ENCODE results near the gene LRRC43.
A peak's percentile ranks its signal among the peaks of the same experiment; 100 is the strongest.

Gene LRRC43

GRCh38 chr12:122194804-122195203, 11.9 kb downstream of the LRRC43 start:
- TF ChIP-seq ZNF274 (IDR thresholded peaks at IDR 0.05; ENCODE audit: low read depth, low read length): no peak
- H3K4me3 ChIP-seq (ENCODE audit: low read length): no peak overlapping the region

GRCh38 chr12:122195405-122195804, 12.5 kb downstream of the LRRC43 start:
- TF ChIP-seq ZNF274 (IDR thresholded peaks at IDR 0.05; ENCODE audit: low read depth, low read length): no peak

GRCh38 chr12:122197612-122197966, 14.7 kb downstream of the LRRC43 start:
- no peak overlapping the region for H3K4me3 ChIP-seq (ENCODE audit: low read length)
- TF ChIP-seq ZNF274 (IDR thresholded peaks at IDR 0.05; ENCODE audit: low read depth, low read length): no peak

More at GRCh38 chr12:122195405-122195804, 12.5 kb downstream of the LRRC43 start:
- no peak overlapping the region for H3K4me3 ChIP-seq (ENCODE audit: low read length)

- TF ChIP-seq ZNF274 (IDR thresholded peaks at IDR 0.05; ENCODE audit: low read depth, low read length): no peak
- H3K4me3 ChIP-seq (ENCODE audit: low read length): no peak overlapping the region
Observed at GRCh38 chr12:122199484-122200355, 16.8 kb downstream of the LRRC43 start.

- no peak for TF ChIP-seq ZNF274 (IDR thresholded peaks at IDR 0.05; ENCODE audit: low read depth, low read length)
Observed at GRCh38 chr12:122200541-122201175, 17.7 kb downstream of the LRRC43 start.

GRCh38 chr12:122201381-122201780, 18.5 kb downstream of the LRRC43 start:
- no peak overlapping the region for H3K4me3 ChIP-seq (ENCODE audit: low read length)
- no peak for TF ChIP-seq ZNF274 (IDR thresholded peaks at IDR 0.05; ENCODE audit: low read depth, low read length)

More at GRCh38 chr12:122200541-122201175, 17.7 kb downstream of the LRRC43 start:
- no peak overlapping the region for H3K4me3 ChIP-seq (ENCODE audit: low read length)

- TF ChIP-seq ZNF274 (IDR thresholded peaks at IDR 0.05; ENCODE audit: low read depth, low read length): no peak
- no peak overlapping the region for H3K4me3 ChIP-seq (ENCODE audit: low read length)
Observed at GRCh38 chr12:122202017-122202416, 19.1 kb downstream of the LRRC43 start.

- H3K4me3 ChIP-seq (ENCODE audit: low read length): peak overlapping the region; percentile 53; the same call in 1 of the 2 replicates
Observed at GRCh38 chr12:122202811-122203210, 19.9 kb downstream of the LRRC43 start.

- H3K4me3 ChIP-seq (ENCODE audit: low read length): peak within 1 kb of the TSS; percentile 53; the same call in 1 of the 2 replicates
- TF ChIP-seq ZNF274 (IDR thresholded peaks at IDR 0.05; ENCODE audit: low read depth, low read length): no peak
Observed at GRCh38 chr12:122203301-122204166, 20.6 kb downstream of the LRRC43 start, which contains the start of gene B3GNT4. Gene B3GNT4 (plus strand): TSS chr12:122203709. CDS start chr12:122204619, 910 bp downstream.

- TF ChIP-seq ZNF274 (IDR thresholded peaks at IDR 0.05; ENCODE audit: low read depth, low read length): no peak
- H3K4me3 ChIP-seq (ENCODE audit: low read length): peak overlapping the region; percentile 26; the same call in 1 of the 2 replicates
Observed at GRCh38 chr12:122204167-122205052, 21.5 kb downstream of the LRRC43 start.

- no peak for TF ChIP-seq ZNF274 (IDR thresholded peaks at IDR 0.05; ENCODE audit: low read depth, low read length)
- no peak overlapping the region for H3K4me3 ChIP-seq (ENCODE audit: low read length)
Observed at GRCh38 chr12:122205053-122205925, 22.4 kb downstream of the LRRC43 start.

- TF ChIP-seq ZNF274 (IDR thresholded peaks at IDR 0.05; ENCODE audit: low read depth, low read length): no peak
Observed at GRCh38 chr12:122206111-122206881, 23.4 kb downstream of the LRRC43 start.

More at GRCh38 chr12:122206111-122206881, 23.4 kb downstream of the LRRC43 start:
- H3K4me3 ChIP-seq (ENCODE audit: low read length): no peak overlapping the region

Measured in GM08714 (cell line).